ENCODE results near the gene PTPRK.

GRCh38 chr6:128532827-128533226 is 12.4 kb upstream of the PTPRK start:
- TF ChIP-seq CTCF (conservative IDR thresholded peaks at IDR 0.05) (no peak), ZFX (IDR thresholded peaks at IDR 0.05) (no peak)
